Hepatocyte (in vitro differentiated cells): ENCODE results near the gene MIPOL1. TPM values are rescaled to one million over a fixed set of nuclear protein-coding genes. Genes with fewer than 3 reads are reported as not detected.

Experiments
- DNase-seq: peaks from one replicate; pipeline ENCODE4 v3.0.0-alpha.2; 2016; ENCODE audit warnings: low spot score
- H2AFZ ChIP-seq: fragments of 200-600 bp; sonication (generic); 2 replicates; pipeline ENCODE4 v1.6.0; 2016; ENCODE audit warnings: antibody characterized with exemption, mild to moderate bottlenecking
- H3K27ac ChIP-seq: fragments of 200-600 bp; sonication (generic); 2 replicates; pipeline ENCODE4 v1.5.1; 2016; ENCODE audit warnings: mild to moderate bottlenecking
- H3K27me3 ChIP-seq: fragments of 200-600 bp; sonication (generic); 2 replicates; pipeline ENCODE4 v1.6.1; 2016
- H3K36me3 ChIP-seq: fragments of 200-600 bp; sonication (generic); replicated peaks from 2 replicates; pipeline ENCODE4 v1.5.1; 2016; ENCODE audit warnings: low read depth; ENCODE audit not compliant: insufficient read depth
- H3K4me1 ChIP-seq: fragments of 200-600 bp; sonication (generic); 2 replicates; pipeline ENCODE4 v1.5.1; 2016; ENCODE audit warnings: mild to moderate bottlenecking, moderate library complexity; ENCODE audit not compliant: insufficient read depth
- H3K4me2 ChIP-seq: fragments of 200-600 bp; sonication (generic); 2 replicates; pipeline ENCODE4 v1.6.0; 2016
- H3K4me3 ChIP-seq: fragments of 200-600 bp; sonication (generic); 2 replicates; pipeline ENCODE4 v1.5.1; 2016; ENCODE audit warnings: mild to moderate bottlenecking
- H3K79me2 ChIP-seq: fragments of 200-600 bp; sonication (generic); 2 replicates; pipeline ENCODE4 v1.6.0; 2017; ENCODE audit warnings: mild to moderate bottlenecking
- H3K9me2 ChIP-seq: fragments of 200-600 bp; sonication (generic); replicated peaks from 2 replicates; pipeline ENCODE4 v1.6.0; 2017; ENCODE audit warnings: mild to moderate bottlenecking; ENCODE audit not compliant: insufficient read depth
- H3K9me3 ChIP-seq: fragments of 200-600 bp; sonication (generic); 2 replicates; pipeline ENCODE4 v1.5.1; 2016; ENCODE audit warnings: low read depth, mild to moderate bottlenecking
- H4K20me1 ChIP-seq: fragments of 200-600 bp; sonication (generic); 2 replicates; pipeline ENCODE4 v1.6.0; 2016; ENCODE audit warnings: mild to moderate bottlenecking; ENCODE audit not compliant: insufficient read depth, poor library complexity, severe bottlenecking
- EZH2 ChIP-seq: fragments of 200-600 bp; sonication (generic); IDR thresholded peaks from 2 replicates; pipeline ENCODE4 v1.6.1; 2016; ENCODE audit warnings: antibody characterized with exemption, mild to moderate bottlenecking, borderline replicate concordance
- EZH2phosphoT487 ChIP-seq: fragments of 200-600 bp; sonication (generic); IDR thresholded peaks from one replicate; pipeline ENCODE4 v1.6.1; 2018; ENCODE audit warnings: antibody characterized with exemption, mild to moderate bottlenecking, low read depth, moderate library complexity; ENCODE audit not compliant: unreplicated experiment, severe bottlenecking
- WGBS: methylation state at CpG from one replicate; pipeline ENCODE4 v1.1.6; 2016; ENCODE audit warnings: low lambda C conversion rate; ENCODE audit errors: missing lambda C conversion rate; 5-methylcytosine and 5-hydroxymethylcytosine counted together
- polyA plus RNA-seq: library from polyadenylated mRNA; unstranded; fragments of >200 nt; fragmentation: Nextera tagmentation; extraction: Ambion mirVana; gene quantifications from 2 replicates; pipeline ENCODE4 v1.2.1, GENCODE V29; 2016
- total RNA-seq: library from RNA; depleted of rRNA; stranded (reverse); fragments of >200 nt; gene quantifications from 2 replicates; pipeline ENCODE4 v1.2.3, GENCODE V29; 2014
- TF ChIP-seq, protein P1 (sequence below): fragments of 200-600 bp; sonication (generic); IDR thresholded peaks from 2 replicates; pipeline ENCODE4 v1.5.1; 2016; ENCODE audit warnings: antibody characterized with exemption, mild to moderate bottlenecking; ENCODE audit not compliant: poor library complexity

The MIPOL1 gene
- total and polyA plus RNA-seq, 2 experiments from 2014 or later, result 2.6 to 16.6 TPM

DNA sequence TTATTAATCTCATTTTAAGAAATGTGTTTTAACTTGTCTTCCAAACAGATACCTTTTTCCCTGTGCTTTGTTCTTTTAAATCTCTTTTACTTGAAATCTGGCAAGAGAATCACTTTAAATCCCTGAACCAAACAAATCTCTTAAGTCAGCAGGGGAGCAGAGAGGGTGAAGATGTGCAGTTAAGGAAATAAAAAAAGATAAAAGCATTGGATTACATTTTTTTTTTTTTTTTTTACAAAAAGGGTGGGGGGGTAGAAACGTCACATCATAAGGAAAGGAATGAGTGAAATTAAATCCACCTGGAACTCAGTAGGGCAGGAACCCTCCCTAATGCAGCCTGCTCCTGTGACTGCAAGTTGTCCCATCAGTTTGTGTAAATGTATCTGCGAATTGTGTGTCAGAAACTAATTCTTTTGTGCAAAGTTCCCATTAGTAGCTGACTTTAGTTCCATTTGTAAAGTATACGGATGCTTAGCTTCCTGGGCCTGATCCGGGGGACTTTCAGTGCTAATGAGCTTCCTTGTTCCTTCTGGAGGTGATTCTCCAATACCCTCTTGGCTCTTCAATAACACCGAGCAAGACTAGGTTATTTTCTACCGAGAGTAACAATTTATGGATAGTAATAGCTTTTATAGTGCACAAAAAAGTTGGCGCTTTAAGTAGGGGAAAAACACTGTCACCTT, 399.2 kb downstream of the MIPOL1 start:
- Histone ChIP-seq H3K36me3 (no peaks in the 10 kb centered on the region), H2AFZ (peak overlapping the region; percentile 0), H3K9me3 (no peaks in the 10 kb centered on the region), H4K20me1 (no peaks in the 10 kb centered on the region), H3K27me3 (peaks cover 66% of the 10 kb centered on the region), H3K27ac (peak overlapping the region; percentile 95), H3K79me2 (peaks cover 66% of the 10 kb centered on the region), H3K4me2 (peak overlapping the region; percentile 87), H3K4me3 (peak overlapping the region; percentile 15), H3K9me2 (no peaks in the 10 kb centered on the region), H3K4me1 (peaks cover 16% of the 10 kb centered on the region)
- TF ChIP-seq EZH2phosphoT487 (peak; percentile 38), EZH2 (no peak)
- TF ChIP-seq, protein P1, sequence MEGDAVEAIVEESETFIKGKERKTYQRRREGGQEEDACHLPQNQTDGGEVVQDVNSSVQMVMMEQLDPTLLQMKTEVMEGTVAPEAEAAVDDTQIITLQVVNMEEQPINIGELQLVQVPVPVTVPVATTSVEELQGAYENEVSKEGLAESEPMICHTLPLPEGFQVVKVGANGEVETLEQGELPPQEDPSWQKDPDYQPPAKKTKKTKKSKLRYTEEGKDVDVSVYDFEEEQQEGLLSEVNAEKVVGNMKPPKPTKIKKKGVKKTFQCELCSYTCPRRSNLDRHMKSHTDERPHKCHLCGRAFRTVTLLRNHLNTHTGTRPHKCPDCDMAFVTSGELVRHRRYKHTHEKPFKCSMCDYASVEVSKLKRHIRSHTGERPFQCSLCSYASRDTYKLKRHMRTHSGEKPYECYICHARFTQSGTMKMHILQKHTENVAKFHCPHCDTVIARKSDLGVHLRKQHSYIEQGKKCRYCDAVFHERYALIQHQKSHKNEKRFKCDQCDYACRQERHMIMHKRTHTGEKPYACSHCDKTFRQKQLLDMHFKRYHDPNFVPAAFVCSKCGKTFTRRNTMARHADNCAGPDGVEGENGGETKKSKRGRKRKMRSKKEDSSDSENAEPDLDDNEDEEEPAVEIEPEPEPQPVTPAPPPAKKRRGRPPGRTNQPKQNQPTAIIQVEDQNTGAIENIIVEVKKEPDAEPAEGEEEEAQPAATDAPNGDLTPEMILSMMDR, result no peak
- 20% methylated on average over 7 of the region's 7 CpGs for WGBS
- no peak for DNase-seq

DNA sequence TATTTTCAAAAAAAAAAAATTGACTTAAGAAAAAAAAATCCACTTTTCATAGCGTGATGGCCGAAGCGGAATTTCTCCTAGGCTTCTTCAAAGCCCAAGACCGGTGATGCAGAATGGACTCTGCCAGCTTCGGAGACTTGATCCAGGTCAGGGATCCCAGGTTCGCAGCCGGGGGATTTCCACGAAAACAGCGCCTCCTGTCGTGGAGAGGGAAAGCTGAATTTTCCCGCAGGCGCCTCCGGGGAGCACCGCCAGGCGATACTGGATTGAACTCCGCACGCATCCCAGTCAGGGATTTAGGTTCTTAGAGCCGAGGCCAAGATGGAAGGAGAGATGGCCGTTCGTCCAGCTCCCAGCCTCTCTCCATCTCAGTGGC, 399.8 kb downstream of the MIPOL1 start:
- Histone ChIP-seq H3K79me2 (peaks cover 72% of the 10 kb centered on the region), H3K9me3 (no peaks in the 10 kb centered on the region), H3K9me2 (no peaks in the 10 kb centered on the region), H3K4me1 (peaks cover 16% of the 10 kb centered on the region), H3K27me3 (peaks cover 66% of the 10 kb centered on the region), H2AFZ (no peak overlapping the region), H4K20me1 (no peaks in the 10 kb centered on the region), H3K36me3 (no peaks in the 10 kb centered on the region), H3K27ac (peak overlapping the region; percentile 95), H3K4me2 (peak overlapping the region; percentile 87), H3K4me3 (peak overlapping the region; percentile 15)
- TF ChIP-seq, protein P1, result peak; percentile 45
- TF ChIP-seq EZH2phosphoT487 (no peak), EZH2 (peak; percentile 44)
- 20% methylated on average over 20 of the region's 20 CpGs for WGBS
- peak; percentile 71 for DNase-seq

DNA sequence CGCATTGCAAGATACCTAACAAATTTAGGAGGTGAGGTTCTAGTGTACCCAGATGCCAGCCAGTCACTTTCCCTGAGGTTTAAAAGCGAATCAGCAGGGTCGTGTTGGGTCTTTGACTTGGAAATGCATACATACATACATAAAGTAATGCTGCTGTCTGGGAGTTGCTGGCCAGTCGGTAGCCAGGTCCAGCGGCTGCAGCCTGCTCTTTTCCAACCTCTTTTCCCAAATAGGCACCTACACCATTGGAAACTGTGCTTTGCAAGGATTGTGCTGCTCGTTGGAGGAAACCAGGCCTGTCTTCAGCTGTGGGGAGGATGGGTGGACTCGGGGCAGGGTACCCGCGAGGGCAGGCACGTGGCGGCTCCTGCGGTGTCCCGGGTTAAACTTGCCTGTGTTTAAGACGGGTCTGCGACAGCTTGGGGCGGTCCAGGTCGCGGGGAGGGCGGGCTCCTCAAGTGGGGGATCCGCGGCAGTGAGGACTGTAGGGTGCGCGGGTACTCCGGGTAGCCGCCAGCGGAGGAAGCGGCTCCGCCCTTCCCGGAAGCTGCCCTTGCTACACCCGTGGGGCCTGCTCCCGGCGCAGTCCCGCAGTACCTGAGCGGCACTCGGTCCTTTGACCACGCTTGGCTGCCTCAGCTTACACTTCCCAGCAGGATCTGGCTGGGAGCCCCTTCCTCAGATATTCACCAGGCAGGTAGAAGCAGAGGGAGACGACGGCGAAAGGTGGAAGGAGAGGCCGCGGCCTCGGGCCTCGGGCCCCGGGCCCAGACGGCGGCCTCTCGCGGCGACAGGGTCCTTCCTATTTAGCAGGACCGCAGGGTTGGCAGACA, 400.4 kb downstream of the MIPOL1 start:
- Histone ChIP-seq H3K4me2 (peak overlapping the region; percentile 87), H3K9me2 (no peaks in the 10 kb centered on the region), H3K4me1 (peaks cover 16% of the 10 kb centered on the region), H3K27ac (peak overlapping the region; percentile 95), H3K9me3 (no peaks in the 10 kb centered on the region), H3K79me2 (peaks cover 68% of the 10 kb centered on the region), H3K4me3 (no peak overlapping the region), H3K27me3 (peaks cover 64% of the 10 kb centered on the region), H4K20me1 (no peaks in the 10 kb centered on the region), H2AFZ (no peak overlapping the region), H3K36me3 (no peaks in the 10 kb centered on the region)
- 20% methylated on average over 48 of the region's 50 CpGs for WGBS
- peak; percentile 59 for DNase-seq
- TF ChIP-seq, protein P1, result no peak
- TF ChIP-seq EZH2phosphoT487 (no peak), EZH2 (peak; percentile 52)
